ENCODE data around the gene CCDC138. TPM values are rescaled to one million over a fixed set of nuclear protein-coding genes. Genes with fewer than 3 reads are reported as not detected.

The CCDC138 gene
- total RNA-seq, 1 experiment from 2014 or later: 4.3 TPM

GRCh38 chr2:108920686-108921085 is 134.1 kb downstream of the CCDC138 start:
- intact Hi-C loops (cut with micrococcal nuclease): no loop called here
- no peaks in the 10 kb centered on the region for H3K9me3 Mint-ChIP-seq (ENCODE audit: unreplicated experiment)
- CTCF ChIA-PET: interaction anchor here (1.2 to 2.4 kb wide), 2 partner anchors 8 to 70 kb away, joined by 3 to 7 read pairs; no protein-coding TSS in a partner anchor
- H3K4me3 Mint-ChIP-seq (ENCODE audit: unreplicated experiment): no peak overlapping the region
- peaks cover 10% of the 10 kb centered on the region for H3K27me3 Mint-ChIP-seq (ENCODE audit: insufficient read depth, unreplicated experiment)
- no peaks in the 10 kb centered on the region for H3K36me3 Mint-ChIP-seq (ENCODE audit: insufficient read depth, unreplicated experiment)
- no TSS peak for BruUV-seq (replicated peaks)
- TF ChIP-seq, protein P1, sequence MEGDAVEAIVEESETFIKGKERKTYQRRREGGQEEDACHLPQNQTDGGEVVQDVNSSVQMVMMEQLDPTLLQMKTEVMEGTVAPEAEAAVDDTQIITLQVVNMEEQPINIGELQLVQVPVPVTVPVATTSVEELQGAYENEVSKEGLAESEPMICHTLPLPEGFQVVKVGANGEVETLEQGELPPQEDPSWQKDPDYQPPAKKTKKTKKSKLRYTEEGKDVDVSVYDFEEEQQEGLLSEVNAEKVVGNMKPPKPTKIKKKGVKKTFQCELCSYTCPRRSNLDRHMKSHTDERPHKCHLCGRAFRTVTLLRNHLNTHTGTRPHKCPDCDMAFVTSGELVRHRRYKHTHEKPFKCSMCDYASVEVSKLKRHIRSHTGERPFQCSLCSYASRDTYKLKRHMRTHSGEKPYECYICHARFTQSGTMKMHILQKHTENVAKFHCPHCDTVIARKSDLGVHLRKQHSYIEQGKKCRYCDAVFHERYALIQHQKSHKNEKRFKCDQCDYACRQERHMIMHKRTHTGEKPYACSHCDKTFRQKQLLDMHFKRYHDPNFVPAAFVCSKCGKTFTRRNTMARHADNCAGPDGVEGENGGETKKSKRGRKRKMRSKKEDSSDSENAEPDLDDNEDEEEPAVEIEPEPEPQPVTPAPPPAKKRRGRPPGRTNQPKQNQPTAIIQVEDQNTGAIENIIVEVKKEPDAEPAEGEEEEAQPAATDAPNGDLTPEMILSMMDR (IDR thresholded peaks at IDR 0.05; ENCODE audit: unreplicated experiment): no peak
- H3K27ac Mint-ChIP-seq (ENCODE audit: low read depth, unreplicated experiment): no peak overlapping the region
- POLR2A ChIA-PET: no interaction called here
- DNase-seq (ENCODE audit: unreplicated experiment): no peak
- peaks cover 19% of the 10 kb centered on the region for H3K4me1 Mint-ChIP-seq (ENCODE audit: insufficient read depth, unreplicated experiment)

GRCh38 chr2:108921096-108922030 is 134.8 kb downstream of the CCDC138 start:
- H3K36me3 Mint-ChIP-seq (ENCODE audit: insufficient read depth, unreplicated experiment): no peaks in the 10 kb centered on the region
- peak; percentile 80 for DNase-seq (ENCODE audit: unreplicated experiment)
- ChIA-PET CTCF (interaction anchor here (1.2 kb wide), 1 partner anchor 70 kb away, joined by 3 read pairs; no protein-coding TSS in a partner anchor), POLR2A (no interaction called here)
- no peak overlapping the region for H3K4me3 Mint-ChIP-seq (ENCODE audit: unreplicated experiment)
- H3K4me1 Mint-ChIP-seq (ENCODE audit: insufficient read depth, unreplicated experiment): peaks cover 19% of the 10 kb centered on the region
- peaks cover 10% of the 10 kb centered on the region for H3K27me3 Mint-ChIP-seq (ENCODE audit: insufficient read depth, unreplicated experiment)
- H3K9me3 Mint-ChIP-seq (ENCODE audit: unreplicated experiment): no peaks in the 10 kb centered on the region
- intact Hi-C loops (cut with micrococcal nuclease): no loop called here
- H3K27ac Mint-ChIP-seq (ENCODE audit: low read depth, unreplicated experiment): no peak overlapping the region
- no TSS peak for BruUV-seq (replicated peaks)
- TF ChIP-seq, protein P1 (IDR thresholded peaks at IDR 0.05; ENCODE audit: unreplicated experiment): no peak

GRCh38 chr2:108922141-108922915 is 135.8 kb downstream of the CCDC138 start:
- peak; percentile 60 for DNase-seq (ENCODE audit: unreplicated experiment)
- intact Hi-C loops (cut with micrococcal nuclease): no loop called here
- Mint-ChIP-seq H3K27me3 (ENCODE audit: insufficient read depth, unreplicated experiment) (peaks cover 10% of the 10 kb centered on the region), H3K9me3 (ENCODE audit: unreplicated experiment) (no peaks in the 10 kb centered on the region), H3K27ac (ENCODE audit: low read depth, unreplicated experiment) (no peak overlapping the region), H3K4me1 (ENCODE audit: insufficient read depth, unreplicated experiment) (peaks cover 19% of the 10 kb centered on the region), H3K36me3 (ENCODE audit: insufficient read depth, unreplicated experiment) (no peaks in the 10 kb centered on the region), H3K4me3 (ENCODE audit: unreplicated experiment) (no peak overlapping the region)
- POLR2A ChIA-PET: interaction anchor here (0.7 to 2.2 kb wide), 6 partner anchors 8 to 402 kb away, joined by 3 to 12 read pairs (median 3); no protein-coding TSS in a partner anchor
- CTCF ChIA-PET: interaction anchor here (0.6 to 1.9 kb wide), 2 partner anchors 9 to 47 kb away, joined by 4 to 8 read pairs; no protein-coding TSS in a partner anchor
- BruUV-seq (replicated peaks): no TSS peak
- TF ChIP-seq, protein P1 (IDR thresholded peaks at IDR 0.05; ENCODE audit: unreplicated experiment): no peak
